T-cell (primary cell): ENCODE results near the gene ADTRP. TPM values are rescaled to one million over a fixed set of nuclear protein-coding genes. Genes with fewer than 3 reads are reported as not detected.

Experiments
- ATAC-seq, 4 experiments: fragments of 200-7000 bp in 3 of 4; fragments of 150-1000 bp in 1 of 4; cut with Tn5 transposase; replicated peaks in 1 of 4; 1 replicate in 3 of 4; 2 replicates in 1 of 4; pipeline ENCODE4 v1.10.0; 2021; ENCODE audit warnings: moderate library complexity in 3 of 4, mild to moderate bottlenecking in 2 of 4, moderate number of reproducible peaks in 1 of 4
- CTCF ChIA-PET, 2 donors: fragments of 300-600 bp; sonication (Branson Sonifier 250); formaldehyde crosslinking; loops; one replicate each; lab custom pipeline; 2022; ENCODE audit warnings: antibody characterized with exemption in 2 of 2; lab: Charles Lee
- POLR2A ChIA-PET, 2 donors: fragments of 300-600 bp; sonication (Branson Sonifier 250); formaldehyde crosslinking; loops; one replicate each; lab custom pipeline; 2022; ENCODE audit warnings: antibody characterized with exemption in 2 of 2; lab: Charles Lee
- DNase-seq, 35 experiments: peaks; one replicate each; pipeline versions ENCODE4 v3.0.0 to v3.0.0-alpha.2; 2013 to 2023
- H3K27ac ChIP-seq: one replicate; pipeline ENCODE4 v1.5.1; 2013; ENCODE audit warnings: low read length
- H3K27me3 ChIP-seq, 2 experiments: replicated peaks in 1 of 2; 1 replicate in 1 of 2; 2 replicates in 1 of 2; pipeline versions ENCODE4 v1.6.1 to v1.7.0; 2013; ENCODE audit warnings: low read length in 1 of 2, mixed read lengths in 1 of 2; ENCODE audit not compliant: control insufficient read depth in 2 of 2, insufficient read depth in 2 of 2; ENCODE audit errors: extremely low read depth in 1 of 2
- H3K36me3 ChIP-seq, 2 donors: 1 replicate in 1 of 2; 2 replicates in 1 of 2; pipeline versions ENCODE4 v1.6.1 to v1.7.0; 2013; ENCODE audit warnings: low read length in 1 of 2; ENCODE audit not compliant: control insufficient read depth in 2 of 2, insufficient read depth in 1 of 2; ENCODE audit errors: extremely low read depth in 1 of 2
- H3K4me1 ChIP-seq, 2 experiments: 1 replicate in 1 of 2; 2 replicates in 1 of 2; pipeline versions ENCODE4 v1.6.1 to v1.7.0; 2013; ENCODE audit warnings: low read length in 2 of 2, mixed read lengths in 1 of 2; ENCODE audit not compliant: insufficient read depth in 2 of 2, control insufficient read depth in 1 of 2; ENCODE audit errors: extremely low read depth in 1 of 2
- H3K4me3 ChIP-seq, 2 donors: 1 replicate in 1 of 2; 2 replicates in 1 of 2; pipeline versions ENCODE4 v1.5.1 to v1.7.0; 2013; ENCODE audit warnings: mild to moderate bottlenecking in 2 of 2, low read length in 1 of 2, moderate library complexity in 1 of 2; ENCODE audit not compliant: control insufficient read depth in 1 of 2; ENCODE audit errors: extremely low read depth in 1 of 2
- H3K9me3 ChIP-seq: 2 replicates; pipeline ENCODE4 v1.7.0; 2013
- H3K27ac Mint-ChIP-seq, 2 donors: one replicate each; pipeline ENCODE4 v1.8.0; 2020 to 2021; ENCODE audit warnings: mild to moderate bottlenecking in 2 of 2, mixed read lengths in 2 of 2
- H3K27me3 Mint-ChIP-seq, 2 donors: one replicate each; pipeline ENCODE4 v1.8.0; 2021 to 2022; ENCODE audit warnings: mixed read lengths in 2 of 2
- H3K36me3 Mint-ChIP-seq: one replicate; pipeline ENCODE4 v1.8.0; 2021; ENCODE audit warnings: mixed read lengths
- H3K4me1 Mint-ChIP-seq, 3 donors: one replicate each; pipeline ENCODE4 v1.8.0; 2020 to 2022; ENCODE audit warnings: mixed read lengths in 3 of 3, mild to moderate bottlenecking in 1 of 3
- H3K4me3 Mint-ChIP-seq, 3 donors: one replicate each; pipeline ENCODE4 v1.8.0; 2020 to 2022; ENCODE audit warnings: mild to moderate bottlenecking in 3 of 3, mixed read lengths in 3 of 3, moderate library complexity in 3 of 3
- H3K9me3 Mint-ChIP-seq, 3 donors: one replicate each; pipeline ENCODE4 v1.8.0; 2020 to 2022; ENCODE audit warnings: mixed read lengths in 3 of 3
- WGBS: methylation state at CpG from one replicate; pipeline ENCODE4 v1.1.5; 2013; ENCODE audit warnings: missing lambda C conversion rate; ENCODE audit not compliant: insufficient coverage; 5-methylcytosine and 5-hydroxymethylcytosine counted together
- total RNA-seq, 35 experiments: library from RNA in 6 of 35; stranded (reverse) in 6 of 35; fragments of 120-200 nt in 1 of 35; gene quantifications; one replicate each; pipeline versions ENCODE4 v1.2.1 to v1.2.4 and lab custom pipeline; 2013 to 2026

The ADTRP gene
- total RNA-seq, 5 donors from 2014 or later (not counting 1 experiment from before 2014, with no cell fraction given) = 23.9 to 74.7 (median 59.1) TPM

DNA sequence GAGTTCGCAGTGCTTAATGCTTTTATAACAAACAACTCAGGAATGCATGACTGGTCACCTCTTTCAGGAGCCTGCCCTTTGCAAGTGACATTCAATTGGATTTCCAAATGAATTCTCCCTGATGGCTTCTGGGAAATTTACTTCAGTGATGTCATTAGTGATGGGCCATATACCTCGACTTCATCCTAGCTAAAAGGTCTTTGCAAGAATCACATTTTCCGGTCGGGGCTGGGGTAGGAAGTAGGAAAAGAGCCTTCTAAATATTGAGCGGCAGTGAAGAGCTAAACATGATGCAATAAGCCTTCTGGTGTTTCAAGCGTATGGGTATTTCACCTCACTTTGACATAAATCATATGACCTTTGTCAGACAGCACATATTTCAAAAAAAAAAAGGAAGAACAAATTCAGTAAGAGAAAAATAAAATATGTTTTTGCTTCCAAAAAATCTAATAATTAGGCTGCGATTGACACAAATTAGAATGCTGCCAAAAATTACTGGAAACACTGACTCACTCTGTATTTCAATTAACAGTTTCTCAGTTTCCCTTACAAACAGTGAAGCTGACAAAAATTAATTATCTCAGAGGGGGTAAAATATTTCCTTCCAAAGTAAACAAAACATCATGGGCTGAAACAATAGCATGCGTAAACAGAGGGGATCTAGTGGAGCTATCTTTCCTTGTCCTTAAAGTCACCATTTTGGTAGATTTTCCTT lies 39.8 kb downstream of the ADTRP start:
- peaks cover 7 to 9% (median 9%) of the 10 kb centered on the region in 3 donors for H3K4me1 Mint-ChIP-seq
- Histone ChIP-seq H3K27me3 (peaks cover 0 to 10% of the 10 kb centered on the region in 2 experiments), H3K4me3 (no peak overlapping the region), H3K4me1 (no peaks in the 10 kb centered on the region), H3K27ac (no peak overlapping the region), H3K36me3 (no peaks in the 10 kb centered on the region), H3K9me3 (no peaks in the 10 kb centered on the region)
- no peak for ATAC-seq
- no peaks in the 10 kb centered on the region for H3K36me3 Mint-ChIP-seq
- ChIA-PET POLR2A (no interaction called here), CTCF (interaction anchor here in 1 of 2 donors (0.6 kb wide), 1 partner anchor 70 kb away, joined by 4 read pairs; no protein-coding TSS in a partner anchor)
- H3K27ac Mint-ChIP-seq = no peak overlapping the region
- H3K4me3 Mint-ChIP-seq = no peak overlapping the region
- no peaks in the 10 kb centered on the region for H3K9me3 Mint-ChIP-seq
- H3K27me3 Mint-ChIP-seq = peaks cover 0 to 3% of the 10 kb centered on the region in 2 donors
- DNase-seq = no peak
- WGBS = no CpG with 5 or more reads among the region's 8 CpGs

DNA sequence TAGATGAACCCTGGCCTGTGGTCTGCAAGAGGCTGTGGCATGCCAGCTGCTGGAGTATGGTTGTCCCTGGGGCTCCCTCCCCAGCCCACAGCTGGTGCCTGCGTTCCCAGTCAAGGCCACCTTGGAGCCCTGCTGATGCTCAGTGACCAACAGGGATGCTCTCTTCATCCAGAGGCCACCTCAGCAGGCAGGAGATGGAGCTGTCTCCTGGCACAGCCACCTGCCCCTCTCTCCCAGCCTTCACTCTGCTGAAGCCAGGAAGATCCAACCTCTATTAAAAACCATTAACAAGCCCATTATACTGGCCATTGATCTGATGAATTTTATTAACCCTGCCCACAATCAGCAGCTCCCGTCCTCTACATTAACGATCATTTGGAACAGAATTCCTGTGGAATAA lies 40.4 kb downstream of the ADTRP start:
- no peak overlapping the region for H3K27ac ChIP-seq
- no peaks in the 10 kb centered on the region for H3K4me1 ChIP-seq
- H3K9me3 ChIP-seq = no peaks in the 10 kb centered on the region
- DNase-seq = no peak
- no peaks in the 10 kb centered on the region for H3K9me3 Mint-ChIP-seq
- ChIA-PET POLR2A (interaction anchor here in 1 of 2 donors (0.7 kb wide), 1 partner anchor 184 kb away, joined by 3 read pairs; no protein-coding TSS in a partner anchor), CTCF (no interaction called here)
- H3K4me3 Mint-ChIP-seq = no peak overlapping the region
- H3K4me3 ChIP-seq = no peak overlapping the region
- ATAC-seq = no peak
- H3K36me3 Mint-ChIP-seq = no peaks in the 10 kb centered on the region
- WGBS = 92% methylated on average over 1 of the region's 3 CpGs
- H3K4me1 Mint-ChIP-seq = peaks cover 9 to 13% (median 12%) of the 10 kb centered on the region in 3 donors
- peaks cover 0 to 5% of the 10 kb centered on the region in 2 donors for H3K27me3 Mint-ChIP-seq
- H3K27me3 ChIP-seq = peaks cover 0 to 10% of the 10 kb centered on the region in 2 experiments
- H3K27ac Mint-ChIP-seq = no peak overlapping the region
- no peaks in the 10 kb centered on the region for H3K36me3 ChIP-seq

DNA sequence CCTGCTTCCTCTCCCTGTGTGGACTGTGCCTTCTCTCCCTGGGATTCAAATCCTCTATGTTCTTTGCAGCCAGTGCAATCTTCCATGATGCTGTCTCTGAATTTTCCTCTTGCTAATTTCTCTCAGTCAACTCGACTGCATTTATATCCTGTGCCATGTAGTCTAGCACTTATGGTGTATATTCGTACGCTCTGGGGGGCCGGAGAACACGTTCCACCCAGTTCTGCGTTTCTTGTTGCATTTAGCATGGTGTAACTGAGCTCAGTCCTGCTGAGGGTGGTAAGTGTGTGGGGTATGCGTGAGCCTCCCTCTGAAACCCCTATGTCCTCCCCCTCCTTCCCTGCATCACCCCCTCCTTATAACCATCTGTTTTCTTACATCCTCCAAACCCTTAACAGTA lies 42.0 kb downstream of the ADTRP start:
- Histone ChIP-seq H3K4me3 (no peak overlapping the region), H3K36me3 (no peaks in the 10 kb centered on the region), H3K4me1 (peaks cover 2 to 8% of the 10 kb centered on the region in 2 experiments), H3K27ac (no peak overlapping the region), H3K9me3 (no peaks in the 10 kb centered on the region), H3K27me3 (peaks cover 0 to 10% of the 10 kb centered on the region in 2 experiments)
- ATAC-seq = no peak
- DNase-seq = no peak
- H3K4me3 Mint-ChIP-seq = no peak overlapping the region
- 83% methylated on average over 1 of the region's 7 CpGs for WGBS
- no peaks in the 10 kb centered on the region for H3K36me3 Mint-ChIP-seq
- H3K27ac Mint-ChIP-seq = no peak overlapping the region
- peaks cover 0 to 5% of the 10 kb centered on the region in 2 donors for H3K27me3 Mint-ChIP-seq
- no peaks in the 10 kb centered on the region for H3K9me3 Mint-ChIP-seq
- ChIA-PET CTCF (no interaction called here), POLR2A (no interaction called here)
- H3K4me1 Mint-ChIP-seq = peaks cover 23 to 28% (median 24%) of the 10 kb centered on the region in 3 donors

DNA sequence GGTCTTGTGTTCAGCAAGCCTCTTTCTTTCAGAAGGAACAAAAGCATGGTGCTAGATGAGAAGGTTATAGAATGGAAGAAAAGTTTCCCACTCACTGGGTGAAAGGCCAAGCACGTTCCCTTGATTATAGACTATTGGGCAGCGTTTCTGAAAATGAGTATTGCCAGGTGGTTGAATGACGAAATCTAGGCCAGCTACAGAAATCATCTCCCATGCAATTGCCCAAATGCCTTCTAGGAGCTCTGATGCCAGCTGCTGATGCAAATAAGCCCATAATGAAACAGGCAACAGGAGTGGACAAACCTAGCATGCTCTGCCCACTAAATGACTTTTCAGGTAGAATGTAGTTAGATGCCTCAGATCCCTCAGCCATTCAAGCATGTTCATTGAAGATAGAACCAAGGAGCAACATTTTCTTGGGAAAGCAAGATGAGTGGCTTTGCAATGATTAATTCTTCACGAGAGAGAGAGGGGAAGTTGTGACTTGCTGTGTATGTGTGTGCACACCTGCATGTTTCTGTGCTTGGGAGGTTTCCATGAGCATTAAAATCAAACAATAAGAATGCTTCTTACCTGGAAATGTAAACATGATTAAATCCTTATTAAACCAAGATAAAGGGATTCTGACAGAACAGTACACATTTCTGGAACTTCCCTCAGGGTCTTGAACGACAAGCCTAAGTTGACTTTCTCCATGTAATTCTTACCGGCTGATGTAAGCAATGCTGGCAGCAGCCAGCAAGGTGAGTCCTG lies 43.6 kb downstream of the ADTRP start:
- Histone ChIP-seq H3K4me3 (no peak overlapping the region), H3K9me3 (no peaks in the 10 kb centered on the region), H3K4me1 (peaks cover 3 to 10% of the 10 kb centered on the region in 2 experiments), H3K36me3 (no peaks in the 10 kb centered on the region), H3K27ac (no peak overlapping the region), H3K27me3 (peaks cover 0 to 10% of the 10 kb centered on the region in 2 experiments)
- H3K27ac Mint-ChIP-seq = no peak overlapping the region
- H3K4me3 Mint-ChIP-seq = no peak overlapping the region
- H3K36me3 Mint-ChIP-seq = no peaks in the 10 kb centered on the region
- ChIA-PET CTCF (no interaction called here), POLR2A (interaction anchor here in 1 of 2 donors (0.6 kb wide), 2 partner anchors 404 to 1926 kb away, joined by 3 read pairs; no protein-coding TSS in a partner anchor)
- H3K27me3 Mint-ChIP-seq = peaks cover 0 to 2% of the 10 kb centered on the region in 2 donors
- H3K9me3 Mint-ChIP-seq = no peaks in the 10 kb centered on the region
- no peak for DNase-seq
- no CpG with 5 or more reads among the region's 6 CpGs for WGBS
- no peak for ATAC-seq
- H3K4me1 Mint-ChIP-seq = peaks cover 26 to 35% (median 29%) of the 10 kb centered on the region in 3 donors

DNA sequence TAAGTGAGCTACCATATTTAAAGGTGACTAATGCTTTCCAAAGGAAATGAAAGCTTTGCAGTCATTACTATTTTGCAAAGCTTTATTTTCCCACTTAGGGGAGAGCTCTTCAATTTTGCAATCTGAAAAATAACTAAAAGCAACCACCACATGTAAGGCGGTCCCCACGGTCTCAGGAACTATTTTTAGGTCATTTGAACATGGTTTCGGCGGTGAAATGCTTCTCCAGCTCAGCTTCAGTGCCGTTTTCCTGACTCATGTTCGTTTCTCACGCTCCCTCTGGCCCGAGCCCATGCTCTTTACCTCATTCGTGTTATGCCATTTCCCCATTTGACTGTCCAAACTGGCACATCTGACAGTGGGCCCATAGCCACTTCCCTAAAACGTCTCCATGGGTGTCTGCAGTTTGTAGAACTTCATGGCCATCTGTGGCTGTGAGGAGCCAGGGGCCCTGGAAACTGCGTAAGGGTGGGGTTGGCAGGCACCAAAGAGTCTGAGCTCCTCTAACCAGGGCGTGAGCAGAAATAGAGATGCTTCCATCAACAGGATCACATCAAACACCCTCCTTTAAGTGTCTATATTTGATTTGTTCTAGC lies 46.5 kb downstream of the ADTRP start:
- 11% methylated on average over 9 of the region's 12 CpGs for WGBS
- peak in 5 of 35 experiments; percentile 2 to 52 (median 14) for DNase-seq

DNA sequence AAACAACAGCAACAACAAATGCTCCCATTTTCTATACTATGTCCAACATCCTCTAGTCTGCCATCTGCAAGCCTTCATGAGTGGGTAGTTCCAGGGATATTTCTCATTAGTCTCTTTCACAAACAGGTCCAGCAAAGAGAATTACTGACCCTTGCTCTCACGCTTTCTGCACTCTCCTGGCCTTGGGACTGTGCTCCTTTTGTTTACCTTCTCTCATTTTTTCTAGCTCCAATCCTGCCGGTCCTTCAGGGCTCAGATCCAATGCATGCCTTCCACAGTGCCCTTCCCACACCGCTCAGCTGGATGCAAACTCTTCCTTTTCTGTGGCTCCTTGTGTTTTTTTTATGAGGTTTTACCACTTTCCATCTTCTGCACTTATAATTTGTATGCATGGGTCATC lies 47.2 kb downstream of the ADTRP start:
- ChIA-PET CTCF (no interaction called here), POLR2A (interaction anchor here in 1 of 2 donors (0.7 kb wide), 1 partner anchor 8 kb away, joined by 4 read pairs; no protein-coding TSS in a partner anchor)
- Histone ChIP-seq H3K4me3 (no peak overlapping the region), H3K36me3 (no peaks in the 10 kb centered on the region), H3K4me1 (peaks cover 20 to 27% of the 10 kb centered on the region in 2 experiments), H3K27me3 (no peaks in the 10 kb centered on the region), H3K9me3 (no peaks in the 10 kb centered on the region), H3K27ac (no peak overlapping the region)
- no peak for DNase-seq
- Mint-ChIP-seq H3K9me3 (no peaks in the 10 kb centered on the region), H3K27ac (peak overlapping the region; percentile 85 to 88), H3K27me3 (peaks cover 0 to 2% of the 10 kb centered on the region in 2 donors), H3K36me3 (peaks cover 2% of the 10 kb centered on the region), H3K4me3 (peak overlapping the region in 1 of 3 donors; percentile 63), H3K4me1 (peaks cover 58 to 67% (median 60%) of the 10 kb centered on the region in 3 donors)
- WGBS = 100% methylated on average over 2 of the region's 3 CpGs
- ATAC-seq = no peak

More for the DNA sequence above, 46.5 kb downstream of the ADTRP start:
- ATAC-seq = no peak
- ChIA-PET CTCF (interaction anchor here in 1 of 2 donors (0.6 to 1.0 kb wide), 2 partner anchors 9 to 359 kb away, joined by 3 to 4 read pairs; no protein-coding TSS in a partner anchor), POLR2A (interaction anchor here in 1 of 2 donors (0.7 to 1.0 kb wide), 2 partner anchors 9 to 17 kb away, joined by 3 to 4 read pairs; no protein-coding TSS in a partner anchor)
- Histone ChIP-seq H3K9me3 (no peaks in the 10 kb centered on the region), H3K27ac (peak overlapping the region; percentile 7), H3K36me3 (no peaks in the 10 kb centered on the region), H3K4me1 (peaks cover 20 to 27% of the 10 kb centered on the region in 2 experiments), H3K4me3 (no peak overlapping the region), H3K27me3 (peaks cover 0 to 1% of the 10 kb centered on the region in 2 experiments)
- H3K36me3 Mint-ChIP-seq = no peaks in the 10 kb centered on the region
- H3K4me3 Mint-ChIP-seq = peak overlapping the region; percentile 13 to 63 (median 54)
- peaks cover 0 to 2% of the 10 kb centered on the region in 2 donors for H3K27me3 Mint-ChIP-seq
- H3K27ac Mint-ChIP-seq = peak overlapping the region; percentile 85 to 88
- H3K9me3 Mint-ChIP-seq = no peaks in the 10 kb centered on the region
- peaks cover 54 to 63% (median 57%) of the 10 kb centered on the region in 3 donors for H3K4me1 Mint-ChIP-seq
